AG09309 (cell line): ENCODE results near the gene ASPG.

Source experiments
- DNase-seq: peaks from one replicate; pipeline ENCODE4 v3.0.0-alpha.2; 2010; ENCODE audit warnings: low read depth
- H3K4me3 ChIP-seq: 2 replicates; pipeline ENCODE4 v1.5.1; 2011; ENCODE audit warnings: mild to moderate bottlenecking, low read depth, low read length, moderate library complexity; ENCODE audit not compliant: control insufficient read depth
- TF ChIP-seq, protein P1 (sequence below): IDR thresholded peaks from 2 replicates; pipeline ENCODE4 v1.5.1; 2011; ENCODE audit warnings: mild to moderate bottlenecking, low read depth, low read length, inconsistent platforms; ENCODE audit not compliant: insufficient read depth, control insufficient read depth; ENCODE audit errors: missing control alignments

Gene ASPG

GRCh38 chr14:104081261-104081835 is 4.2 kb upstream of the ASPG start:
- DNase-seq = no peak
- no peak overlapping the region for H3K4me3 ChIP-seq
- TF ChIP-seq, protein P1, sequence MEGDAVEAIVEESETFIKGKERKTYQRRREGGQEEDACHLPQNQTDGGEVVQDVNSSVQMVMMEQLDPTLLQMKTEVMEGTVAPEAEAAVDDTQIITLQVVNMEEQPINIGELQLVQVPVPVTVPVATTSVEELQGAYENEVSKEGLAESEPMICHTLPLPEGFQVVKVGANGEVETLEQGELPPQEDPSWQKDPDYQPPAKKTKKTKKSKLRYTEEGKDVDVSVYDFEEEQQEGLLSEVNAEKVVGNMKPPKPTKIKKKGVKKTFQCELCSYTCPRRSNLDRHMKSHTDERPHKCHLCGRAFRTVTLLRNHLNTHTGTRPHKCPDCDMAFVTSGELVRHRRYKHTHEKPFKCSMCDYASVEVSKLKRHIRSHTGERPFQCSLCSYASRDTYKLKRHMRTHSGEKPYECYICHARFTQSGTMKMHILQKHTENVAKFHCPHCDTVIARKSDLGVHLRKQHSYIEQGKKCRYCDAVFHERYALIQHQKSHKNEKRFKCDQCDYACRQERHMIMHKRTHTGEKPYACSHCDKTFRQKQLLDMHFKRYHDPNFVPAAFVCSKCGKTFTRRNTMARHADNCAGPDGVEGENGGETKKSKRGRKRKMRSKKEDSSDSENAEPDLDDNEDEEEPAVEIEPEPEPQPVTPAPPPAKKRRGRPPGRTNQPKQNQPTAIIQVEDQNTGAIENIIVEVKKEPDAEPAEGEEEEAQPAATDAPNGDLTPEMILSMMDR = no peak

GRCh38 chr14:104081951-104082464 is 3.5 kb upstream of the ASPG start:
- H3K4me3 ChIP-seq = no peak overlapping the region
- TF ChIP-seq, protein P1 = no peak
- DNase-seq = no peak

GRCh38 chr14:104082807-104083206 is 2.7 kb upstream of the ASPG start:
- H3K4me3 ChIP-seq = no peak overlapping the region
- DNase-seq = no peak
- TF ChIP-seq, protein P1 = no peak

- no peak for DNase-seq
- no peak overlapping the region for H3K4me3 ChIP-seq
- TF ChIP-seq, protein P1 = no peak
Measured at GRCh38 chr14:104084251-104085002, 1.1 kb upstream of the ASPG start.

- no peak overlapping the region for H3K4me3 ChIP-seq
- TF ChIP-seq, protein P1 = no peak
- no peak for DNase-seq
Measured at GRCh38 chr14:104085889-104086201, 345 bp downstream of the ASPG start.

- H3K4me3 ChIP-seq = no peak overlapping the region
- no peak for DNase-seq
- TF ChIP-seq, protein P1 = no peak
Measured at GRCh38 chr14:104086210-104086660, 735 bp downstream of the ASPG start.
